Endodermal cell (in vitro differentiated cells): ENCODE results near the gene EPS15. TPM values are rescaled to one million over a fixed set of nuclear protein-coding genes. Genes with fewer than 3 reads are reported as not detected.
"Not testable (repeated sequence)": the region's sequence is repeated elsewhere in the genome, so short reads cannot be mapped to it uniquely, and the experiment has no call there.

Experiments
- DNase-seq: peaks from one replicate; pipeline ENCODE4 v3.0.0-alpha.2; 2017
- H3K27ac ChIP-seq: 2 replicates; pipeline ENCODE4 v1.5.1; 2013; ENCODE audit warnings: mild to moderate bottlenecking, low read depth, low read length, moderate library complexity
- H3K27me3 ChIP-seq: 2 replicates; pipeline ENCODE4 v1.6.1; 2013; ENCODE audit warnings: mild to moderate bottlenecking, low read length, moderate library complexity; ENCODE audit not compliant: insufficient read depth, control insufficient read depth, poor library complexity, severe bottlenecking
- H3K36me3 ChIP-seq: 2 replicates; pipeline ENCODE4 v1.7.0; 2013; ENCODE audit warnings: mild to moderate bottlenecking, low read length, moderate library complexity; ENCODE audit not compliant: control insufficient read depth, insufficient read depth
- H3K4me1 ChIP-seq: one replicate; pipeline ENCODE4 v1.7.0; 2013; ENCODE audit warnings: low read length; ENCODE audit not compliant: control insufficient read depth, insufficient read depth
- H3K4me3 ChIP-seq: 2 replicates; pipeline ENCODE4 v1.5.1; 2013; ENCODE audit warnings: mild to moderate bottlenecking, low read length, moderate library complexity
- H3K9ac ChIP-seq: 2 replicates; pipeline ENCODE4 v1.6.1; 2013; ENCODE audit warnings: mild to moderate bottlenecking, low read length, moderate library complexity; ENCODE audit not compliant: poor library complexity, severe bottlenecking; ENCODE audit errors: extremely low read depth
- H3K9me3 ChIP-seq: 2 replicates; pipeline ENCODE4 v1.6.1; 2013; ENCODE audit warnings: mild to moderate bottlenecking, low read length, moderate library complexity; ENCODE audit not compliant: control insufficient read depth
- H3K27ac Mint-ChIP-seq: 2 replicates; pipeline ENCODE4 v1.8.0; 2020; ENCODE audit warnings: mixed read lengths
- H3K27me3 Mint-ChIP-seq: 2 replicates; pipeline ENCODE4 v1.8.0; 2021; ENCODE audit warnings: mild to moderate bottlenecking, mixed read lengths; ENCODE audit not compliant: insufficient read depth
- H3K36me3 Mint-ChIP-seq: 2 replicates; pipeline ENCODE4 v1.8.0; 2020; ENCODE audit warnings: low read depth, mixed read lengths
- H3K4me1 Mint-ChIP-seq: 2 replicates; pipeline ENCODE4 v1.8.0; 2020; ENCODE audit warnings: mixed read lengths
- H3K4me3 Mint-ChIP-seq: 2 replicates; pipeline ENCODE4 v1.8.0; 2020; ENCODE audit warnings: mild to moderate bottlenecking, moderate library complexity, mixed read lengths
- H3K9me3 Mint-ChIP-seq: 2 replicates; pipeline ENCODE4 v1.8.0; 2020; ENCODE audit warnings: mild to moderate bottlenecking, mixed read lengths
- CTCF ChIP-seq: fragments of 200-600 bp; sonication (generic); conservative IDR thresholded peaks from 2 replicates; pipeline ENCODE4 v1.5.0; 2021; ENCODE audit warnings: antibody characterized with exemption, mild to moderate bottlenecking
- WGBS, 2 experiments: methylation state at CpG; one replicate each; pipeline versions ENCODE4 v1.1.5 to v1.1.7; 2013; ENCODE audit warnings: missing lambda C conversion rate in 2 of 2, mixed read lengths in 1 of 2; ENCODE audit not compliant: insufficient coverage in 1 of 2, insufficient read length in 1 of 2; 5-methylcytosine and 5-hydroxymethylcytosine counted together
- total RNA-seq, 2 donors: library from RNA; stranded (reverse); fragmentation: NEBNext Ultra II Directional in 1 of 2; extraction: Animal tissue kit (Norgen Biotek cat#: 25700) in 1 of 2; gene quantifications; 2 replicates in 1 of 2; 3 replicates in 1 of 2; pipeline ENCODE4 v1.2.1, GENCODE V29; 2021

The EPS15 gene
- total RNA-seq, 2 donors from 2014 or later: 45.0 to 46.9 TPM

- 86 to 91% methylated on average over 3 of the region's 3 CpGs for WGBS, 2 experiments
- no peak overlapping the region for H3K9ac ChIP-seq
- Mint-ChIP-seq H3K36me3 (no peaks in the 10 kb centered on the region), H3K9me3 (peaks cover 8% of the 10 kb centered on the region), H3K4me3 (no peak overlapping the region), H3K27ac (no peak overlapping the region), H3K27me3 (no peaks in the 10 kb centered on the region), H3K4me1 (no peaks in the 10 kb centered on the region)
- H3K4me1 ChIP-seq: no peaks in the 10 kb centered on the region
- TF ChIP-seq CTCF: no peak
- H3K36me3 ChIP-seq: no peaks in the 10 kb centered on the region
- H3K4me3 ChIP-seq: no peak overlapping the region
- no peaks in the 10 kb centered on the region for H3K27me3 ChIP-seq
- no peaks in the 10 kb centered on the region for H3K9me3 ChIP-seq
- H3K27ac ChIP-seq: no peak overlapping the region
- DNase-seq: no peak
Observed at GRCh38 chr1:51534447-51534846, 15.4 kb upstream of the EPS15 start.

- no peak for DNase-seq
- Histone ChIP-seq H3K9me3 (no peaks in the 10 kb centered on the region), H3K36me3 (no peaks in the 10 kb centered on the region), H3K27me3 (no peaks in the 10 kb centered on the region), H3K27ac (no peak overlapping the region), H3K9ac (no peak overlapping the region), H3K4me1 (no peaks in the 10 kb centered on the region), H3K4me3 (no peak overlapping the region)
- Mint-ChIP-seq H3K36me3 (no peaks in the 10 kb centered on the region), H3K27ac (no peak overlapping the region), H3K4me1 (no peaks in the 10 kb centered on the region), H3K9me3 (peaks cover 2% of the 10 kb centered on the region), H3K27me3 (no peaks in the 10 kb centered on the region), H3K4me3 (no peak overlapping the region)
- TF ChIP-seq CTCF: no peak
- WGBS, 2 experiments: 92 to 100% methylated on average over 1 of the region's 1 CpG
Observed at GRCh38 chr1:51532853-51533252, 13.8 kb upstream of the EPS15 start.

DNA sequence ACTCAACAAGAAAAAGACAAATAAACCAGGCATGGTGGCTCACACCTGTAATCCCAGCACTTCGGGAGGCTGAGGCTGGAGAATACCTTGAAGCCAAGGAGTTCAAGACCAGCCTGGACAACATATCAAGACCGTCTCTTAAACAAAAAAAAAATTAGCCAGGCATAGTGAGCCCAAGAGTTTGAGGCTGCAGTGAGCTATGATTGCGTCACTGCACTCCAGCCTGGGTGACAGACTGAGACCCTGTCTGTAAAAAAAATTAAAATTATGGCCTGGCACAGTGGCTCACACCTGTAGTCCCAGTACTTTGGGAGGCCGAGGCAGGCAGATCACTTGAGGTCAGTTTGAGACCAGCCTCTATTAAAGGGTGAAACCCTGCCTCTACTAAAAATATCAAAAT, 11.4 kb upstream of the EPS15 start:
- not testable (repeated sequence) for H3K36me3 Mint-ChIP-seq, H3K27me3 ChIP-seq, H3K36me3 ChIP-seq, DNase-seq, H3K4me1 ChIP-seq, H3K9me3 Mint-ChIP-seq, H3K4me3 Mint-ChIP-seq, H3K27ac ChIP-seq, H3K4me1 Mint-ChIP-seq, H3K27ac Mint-ChIP-seq, H3K9ac ChIP-seq, H3K9me3 ChIP-seq, H3K4me3 ChIP-seq, H3K27me3 Mint-ChIP-seq
- 97 to 100% methylated on average over 3 to 4 of the region's 4 CpGs for WGBS, 2 experiments

- H3K36me3 ChIP-seq: no peaks in the 10 kb centered on the region
- DNase-seq: no peak
- TF ChIP-seq CTCF: no peak
- H3K27me3 ChIP-seq: no peaks in the 10 kb centered on the region
- no peak overlapping the region for H3K9ac ChIP-seq
- Mint-ChIP-seq H3K27ac (no peak overlapping the region), H3K9me3 (no peaks in the 10 kb centered on the region), H3K36me3 (no peaks in the 10 kb centered on the region), H3K4me3 (no peak overlapping the region), H3K4me1 (peaks cover 4% of the 10 kb centered on the region), H3K27me3 (no peaks in the 10 kb centered on the region)
- no peaks in the 10 kb centered on the region for H3K4me1 ChIP-seq
- no peak overlapping the region for H3K27ac ChIP-seq
- no peaks in the 10 kb centered on the region for H3K9me3 ChIP-seq
- H3K4me3 ChIP-seq: no peak overlapping the region
Observed at GRCh38 chr1:51527144-51527543, 8.1 kb upstream of the EPS15 start.
